Erythroblast (primary cell): ENCODE measurements around the gene SOD2.

Experiments
- GATA1 ChIP-seq: IDR thresholded peaks from 2 replicates; pipeline ENCODE4 v1.6.1; 2011; ENCODE audit warnings: low read depth, mild to moderate bottlenecking, control low read depth, low read length, moderate library complexity
- POLR2A ChIP-seq: IDR thresholded peaks from 2 replicates; pipeline ENCODE4 v1.6.1; 2011; ENCODE audit warnings: mild to moderate bottlenecking, low read length

- TF ChIP-seq POLR2A (no peak), GATA1 (no peak)
Observed at GRCh38 chr6:159722655-159723054, 29.6 kb upstream of the SOD2 start.
